ENCODE data around the gene DNALI1. TPM values are rescaled to one million over a fixed set of nuclear protein-coding genes. Genes with fewer than 3 reads are reported as not detected.

The DNALI1 gene
- total RNA-seq, 1 donor from 2014 or later = 11.5 TPM

DNA sequence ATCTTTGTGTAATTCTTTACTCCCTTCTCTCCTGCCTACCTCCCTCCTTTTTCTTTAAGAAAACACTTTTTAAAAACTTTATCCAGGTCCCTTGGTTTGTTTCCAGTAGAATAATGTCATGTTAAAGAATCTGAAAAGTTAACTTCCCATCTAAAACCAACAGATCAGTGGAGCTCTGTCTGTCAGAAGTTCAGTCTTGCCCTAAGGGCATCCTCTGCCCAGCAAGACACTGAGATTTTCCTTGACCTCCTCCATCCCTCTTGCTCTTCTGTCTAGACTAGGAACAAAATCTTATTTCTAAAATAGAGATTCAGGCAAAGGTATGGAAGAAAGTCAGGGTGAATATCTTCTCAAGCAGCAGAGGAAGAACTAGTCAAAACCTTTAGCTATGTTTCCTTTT, 44.7 kb downstream of the DNALI1 start:
- DNase-seq (ENCODE audit: low spot score) = no peak

DNA sequence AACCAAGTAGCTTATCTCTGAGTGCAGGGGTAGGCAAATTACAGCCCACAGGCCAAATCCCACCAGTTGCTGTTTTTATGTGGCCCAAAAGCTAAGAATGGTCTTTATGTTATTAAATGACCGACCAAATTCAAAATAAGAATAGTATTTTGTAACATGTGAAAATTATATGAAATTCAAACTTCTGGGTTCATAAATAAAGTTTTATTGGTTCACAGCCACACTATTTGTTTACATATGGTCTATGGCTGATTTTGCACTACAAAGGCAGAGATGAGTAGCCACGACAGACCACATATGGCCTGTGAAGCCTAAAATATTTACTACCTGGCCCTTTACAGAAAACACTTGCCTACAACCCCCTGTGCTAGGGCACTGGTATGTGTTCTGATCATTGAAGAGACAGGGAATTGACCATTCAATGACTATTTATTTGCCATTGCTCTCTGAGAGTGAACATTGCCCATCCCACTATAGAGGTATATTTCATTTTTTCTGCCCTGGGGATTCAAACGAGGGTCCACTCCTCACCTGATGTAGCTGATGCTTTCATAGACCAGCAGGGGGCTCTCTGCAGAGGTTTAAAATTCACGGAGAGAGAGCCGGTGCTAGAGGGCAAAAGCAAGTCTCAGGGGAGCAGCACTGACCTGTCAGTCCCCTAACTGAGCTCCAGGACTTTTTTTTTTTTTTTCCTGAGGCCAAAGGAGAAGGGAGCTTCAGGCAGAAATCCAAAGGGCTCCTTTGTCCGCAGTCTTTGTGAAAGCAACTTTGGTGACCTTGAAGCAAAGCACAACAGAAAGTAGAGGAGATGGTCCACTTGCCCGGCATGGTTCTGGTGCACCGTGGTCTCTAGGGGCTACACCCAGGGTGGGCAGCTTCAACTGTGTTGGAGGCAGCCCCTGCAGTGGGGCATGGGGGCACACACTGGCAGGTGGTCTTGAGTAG, 46.3 kb downstream of the DNALI1 start:
- DNase-seq (ENCODE audit: low spot score) = no peak

DNA sequence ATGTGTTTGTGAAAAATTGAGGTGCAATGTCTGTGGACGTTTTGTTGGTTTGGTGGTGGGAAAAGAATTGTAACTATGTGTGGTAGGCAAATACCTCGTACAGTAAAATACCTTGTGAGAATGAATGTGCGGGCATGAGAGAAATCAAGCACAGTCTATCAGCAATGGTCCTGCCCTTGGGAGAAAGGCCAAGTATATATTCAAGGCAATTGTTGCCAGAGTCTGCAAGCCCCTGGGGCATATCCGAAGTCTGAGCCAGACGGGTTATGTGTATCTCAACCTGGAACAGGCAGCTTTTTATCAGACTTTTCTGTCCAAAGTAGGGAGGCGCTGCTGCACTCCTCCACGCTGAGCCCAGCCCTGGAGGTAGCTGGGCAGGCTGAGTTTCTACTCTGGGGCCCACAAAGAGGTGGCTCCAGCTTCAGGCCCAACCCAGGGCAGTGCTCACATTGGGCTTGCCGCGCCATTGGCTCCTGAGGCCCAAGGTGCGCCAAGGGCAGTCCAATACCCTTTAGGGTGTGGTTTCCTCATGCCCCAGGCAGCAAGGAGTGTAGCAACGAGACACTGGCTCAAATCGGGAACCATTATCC, 48.4 kb downstream of the DNALI1 start:
- no peak for DNase-seq (ENCODE audit: low spot score)

DNA sequence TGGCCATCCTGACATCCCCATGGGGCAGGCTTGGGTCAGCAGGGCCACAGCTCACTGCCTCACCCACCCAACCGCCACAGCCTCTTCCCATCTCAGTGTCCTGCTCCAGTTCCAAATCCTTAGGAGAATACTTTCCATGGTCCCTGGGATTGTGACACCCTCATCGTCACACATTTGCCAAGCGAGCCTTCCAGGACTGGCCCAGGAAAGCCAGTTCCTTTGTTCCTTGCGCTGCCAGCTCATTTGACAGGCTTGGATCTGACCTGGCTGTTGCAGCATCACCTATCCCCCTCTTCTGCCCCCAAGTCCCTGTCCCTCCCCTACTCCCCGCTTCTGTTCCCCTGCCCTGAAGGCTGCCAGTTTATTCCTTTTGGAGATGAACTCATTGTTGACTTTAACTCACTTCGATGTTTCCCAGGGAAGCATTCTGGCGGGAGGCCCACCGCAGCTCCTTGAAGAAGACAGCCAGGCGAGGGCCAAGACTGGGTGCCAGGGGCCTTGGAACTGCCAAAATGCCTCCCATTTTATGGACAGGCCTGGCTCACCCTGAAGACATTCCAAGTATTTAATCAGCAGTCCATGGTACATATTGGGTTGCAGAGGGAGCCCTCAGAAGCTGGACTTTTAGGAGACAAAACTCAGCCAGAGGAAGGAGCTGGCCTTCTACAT, 49.2 kb downstream of the DNALI1 start:
- peak; percentile 56 for DNase-seq (ENCODE audit: low spot score)

DNA sequence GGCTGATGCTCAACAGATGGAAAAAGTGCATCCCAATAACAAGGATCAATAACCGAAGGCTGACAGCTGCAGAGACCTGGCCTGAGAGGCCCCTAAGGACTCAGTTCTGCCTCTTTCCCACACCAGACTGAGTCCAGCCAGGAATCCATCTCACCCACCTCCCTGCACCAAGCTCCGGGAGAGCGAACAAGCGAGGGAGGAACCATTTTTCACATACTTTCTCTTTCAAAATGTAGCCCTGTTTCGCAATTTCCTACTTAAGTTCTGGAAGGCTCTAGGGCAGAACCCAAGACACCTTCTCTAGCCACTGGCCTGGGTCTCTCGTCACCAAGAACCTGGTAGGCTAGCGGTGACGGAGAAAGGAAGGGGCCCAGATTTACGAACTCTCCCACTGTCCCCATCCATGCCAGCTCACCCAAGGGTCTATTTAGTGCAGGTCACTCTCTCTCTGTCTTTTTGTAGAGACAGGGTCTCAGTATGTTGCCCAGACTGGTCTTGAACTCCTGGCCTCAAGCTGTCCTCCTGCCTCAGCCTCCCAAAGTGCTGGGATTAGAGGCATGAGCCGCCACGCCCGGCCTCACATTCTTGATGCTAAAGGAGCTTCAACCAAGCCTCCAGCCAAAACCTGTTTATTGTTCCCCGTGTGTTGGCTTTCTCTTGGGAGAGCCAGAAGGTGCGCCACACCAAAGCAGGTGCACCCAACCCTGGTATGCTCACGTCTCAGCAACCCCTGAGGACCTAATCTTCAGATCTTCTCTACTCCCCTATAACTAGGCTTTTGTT, 49.9 kb downstream of the DNALI1 start:
- no peak for DNase-seq (ENCODE audit: low spot score)

DNA sequence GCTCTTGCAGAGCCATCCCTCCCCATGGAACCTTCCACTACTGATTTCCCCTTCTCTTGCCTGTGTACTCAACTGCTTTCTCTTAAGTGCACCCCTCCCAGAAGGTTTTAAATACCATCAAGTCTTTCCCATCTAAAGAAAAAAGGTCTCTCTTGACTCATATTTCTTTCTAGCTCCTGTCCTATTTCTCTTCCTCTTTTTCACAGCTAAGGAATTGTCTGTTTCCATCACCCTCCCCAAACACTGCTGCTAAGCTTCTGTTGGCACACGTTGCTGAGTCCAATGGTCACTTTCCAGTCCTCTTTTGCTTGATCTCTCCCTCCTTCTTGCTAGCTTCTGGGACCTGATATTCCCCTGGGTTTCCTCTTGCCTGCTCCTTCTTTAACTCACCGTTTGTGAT, 52.3 kb downstream of the DNALI1 start:
- no peak for DNase-seq (ENCODE audit: low spot score)

DNA sequence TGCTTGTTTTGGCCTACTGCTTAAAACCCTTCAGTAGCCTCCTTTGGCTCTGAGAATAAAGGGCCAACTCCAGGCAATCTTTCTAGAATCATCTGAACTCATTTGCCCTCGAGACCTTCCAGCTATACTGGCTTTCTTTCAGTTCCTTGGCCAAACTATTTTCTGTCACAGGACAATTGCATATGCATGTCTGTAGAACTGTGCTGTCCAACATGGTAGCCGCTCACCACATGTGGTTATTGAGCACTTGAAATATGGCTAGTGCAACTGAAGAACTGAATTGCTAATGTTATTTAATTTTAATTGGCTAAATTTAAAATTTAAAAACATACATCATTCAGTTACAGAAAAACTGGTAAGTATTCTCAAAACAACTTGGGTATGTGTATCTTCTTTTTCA, 53.3 kb downstream of the DNALI1 start:
- no peak for DNase-seq (ENCODE audit: low spot score)

DNA sequence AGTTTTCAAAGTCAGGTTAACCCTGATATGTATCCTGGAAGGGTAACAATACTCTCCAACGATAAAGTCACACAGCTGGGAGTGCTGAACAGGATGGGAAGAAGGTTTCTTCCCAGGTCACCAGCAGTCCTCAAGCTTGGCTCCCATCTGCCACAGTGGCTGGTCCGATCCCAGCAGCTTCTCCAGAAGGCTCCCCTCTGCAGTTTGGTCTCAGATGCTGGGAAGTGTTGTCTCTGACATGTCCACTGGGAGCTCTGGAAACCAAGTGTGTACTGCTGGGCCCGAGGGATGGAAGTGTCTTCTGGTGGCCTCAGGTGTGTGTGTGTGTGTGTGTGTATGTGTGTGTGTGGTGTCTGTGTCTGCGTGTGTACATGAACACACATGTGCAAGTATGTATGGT, 55.4 kb downstream of the DNALI1 start:
- no peak for DNase-seq (ENCODE audit: low spot score)

DNA sequence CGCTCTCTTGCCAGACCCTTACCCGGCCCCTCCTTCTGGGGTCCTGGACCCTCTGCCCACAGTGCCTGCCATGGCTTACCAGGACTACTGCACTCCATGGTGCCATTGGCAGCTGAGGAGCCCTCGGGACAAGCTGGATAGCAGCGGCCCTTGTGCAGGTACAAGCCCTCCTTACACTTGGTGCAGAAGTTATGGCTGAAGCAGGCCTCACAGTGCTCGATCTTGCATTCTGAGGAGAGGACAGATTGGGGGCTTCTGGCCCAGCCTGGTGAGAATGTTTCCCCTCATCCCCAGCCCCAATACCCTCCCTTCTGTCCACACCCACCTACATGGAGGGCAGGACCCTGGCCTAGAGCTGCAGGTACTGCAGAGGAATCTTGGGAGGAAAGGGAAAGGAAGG, 57.4 kb downstream of the DNALI1 start:
- DNase-seq (ENCODE audit: low spot score) = no peak

DNA sequence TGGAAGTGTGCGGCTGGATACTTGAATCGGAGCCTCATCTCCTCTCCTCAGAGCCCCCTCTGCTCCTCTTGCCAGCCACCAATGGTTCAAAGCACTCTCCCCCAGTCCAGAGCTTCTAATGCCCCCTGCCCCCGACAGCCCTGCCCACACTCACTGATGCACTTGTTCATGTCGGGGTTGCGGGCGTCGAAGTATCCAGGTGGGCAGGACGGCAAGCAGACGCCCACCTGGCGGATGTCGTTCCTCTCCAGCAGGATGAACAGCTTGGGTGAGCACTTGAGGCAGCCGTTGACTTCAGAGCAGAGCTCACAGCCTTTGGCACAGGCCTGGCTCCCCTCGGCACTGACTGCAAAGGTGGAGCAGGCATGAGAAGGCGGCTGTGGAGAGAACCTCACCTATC, 59.6 kb downstream of the DNALI1 start:
- no peak for DNase-seq (ENCODE audit: low spot score)

Other genes starting within 250 kb of the DNALI1 start
- gene ZC3H12A, start 82.4 kb upstream of the DNALI1 start, total RNA-seq = 56.6 TPM
- gene MEAF6, start 42.2 kb upstream of the DNALI1 start, total RNA-seq = 60.7 TPM
- gene SNIP1, start 2.6 kb upstream of the DNALI1 start, total RNA-seq = 20.0 TPM
- 46.4 TPM for gene GNL2, start 39.0 kb downstream of the DNALI1 start, total RNA-seq
- gene RSPO1, start 78.0 kb downstream of the DNALI1 start, total RNA-seq = 1.3 TPM
- gene CDCA8, start 135.6 kb downstream of the DNALI1 start, total RNA-seq = 1.2 TPM
- 4.4 TPM for gene EPHA10, start 208.2 kb downstream of the DNALI1 start, total RNA-seq
- 10.2 TPM for gene MANEAL, start 236.9 kb downstream of the DNALI1 start, total RNA-seq

Measured in ureter (tissue), 1 donor.